A549 (cell line): Measurements from ENCODE around the gene RORC. TPM values are rescaled to one million over a fixed set of nuclear protein-coding genes. Genes with fewer than 3 reads are reported as not detected.
A peak's percentile ranks its signal among the peaks of the same experiment; 100 is the strongest.

Source experiments
- ATAC-seq, 2 experiments: fragments of 200-7000 bp in 1 of 2; fragments of >200 bp in 1 of 2; cut with Nextera tagmentation in 1 of 2; cut with Tn5 transposase in 1 of 2; 3 replicates each; pipeline versions ENCODE4 v1.8.0 to v1.9.1; 2018 to 2020; ENCODE audit warnings: mild to moderate bottlenecking in 1 of 2, moderate library complexity in 1 of 2
- CTCF ChIA-PET: fragments of 300-600 bp; sonication (Branson Sonifier 250); formaldehyde crosslinking; extraction: SDS; loops from one replicate; lab custom pipeline; 2021; ENCODE audit warnings: antibody characterized with exemption, inconsistent platforms; lab: Yijun Ruan, JAX
- POLR2A ChIA-PET: fragments of 350-600 bp; formaldehyde crosslinking; extraction: SDS; loops from one replicate; lab custom pipeline; 2021; ENCODE audit warnings: antibody characterized with exemption, inconsistent platforms; lab: Yijun Ruan, JAX
- DNase-seq, 2 experiments: peaks; one replicate each; pipeline versions ENCODE4 v3.0.0 to v3.0.0-alpha.2; 2011 to 2016; ENCODE audit warnings: low read depth in 1 of 2, low spot score in 1 of 2
- FAIRE-seq: peaks from 2 replicates; lab custom pipeline; 2011; peaks lifted over from hg19 to GRCh38; lab: Jason Lieb, UNC
- H3K27ac ChIP-seq, 2 experiments: fragments of >200 bp; sonication (Bioruptor Twin); formaldehyde crosslinking; 3 replicates each; pipeline ENCODE4 v1.5.1; 2016 to 2017
- H3K4me1 ChIP-seq: fragments of >200 bp; sonication (Bioruptor Twin); formaldehyde crosslinking; 3 replicates; pipeline ENCODE4 v1.6.1; 2016
- H3K4me2 ChIP-seq: fragments of >200 bp; sonication (Bioruptor Twin); formaldehyde crosslinking; 3 replicates; pipeline ENCODE4 v1.6.1; 2016
- H3K4me3 ChIP-seq: fragments of >200 bp; sonication (Bioruptor Twin); formaldehyde crosslinking; 3 replicates; pipeline ENCODE4 v1.5.1; 2016
- H3K9me3 ChIP-seq: fragments of >200 bp; sonication (Bioruptor Twin); formaldehyde crosslinking; 3 replicates; pipeline ENCODE4 v1.6.1; 2016
- BHLHE40 ChIP-seq: IDR thresholded peaks from 2 replicates; pipeline ENCODE4 v1.6.1; 2012; ENCODE audit warnings: low read depth, low read length, inconsistent platforms
- CHD2 ChIP-seq: fragments of 150-350 bp; IDR thresholded peaks from 2 replicates; pipeline ENCODE4 v1.6.1; 2014; ENCODE audit warnings: low read length; ENCODE audit not compliant: partially characterized antibody
- CHD4 ChIP-seq: fragments of 200-600 bp; sonication (generic); IDR thresholded peaks from 2 replicates; pipeline ENCODE4 v1.6.1; 2016; ENCODE audit warnings: antibody characterized with exemption, mild to moderate bottlenecking, borderline replicate concordance
- EHF ChIP-seq: fragments of 250-450 bp; sonication (Bioruptor Pico); IDR thresholded peaks from 2 replicates; pipeline ENCODE4 v1.5.0; 2020; ENCODE audit warnings: mild to moderate bottlenecking
- EHMT2 ChIP-seq: fragments of 200-600 bp; sonication (generic); IDR thresholded peaks from 2 replicates; pipeline ENCODE4 v1.6.1; 2016; ENCODE audit warnings: antibody characterized with exemption, low read depth, mild to moderate bottlenecking, moderate library complexity
- ESRRA ChIP-seq: fragments of 150-350 bp; IDR thresholded peaks from 2 replicates; pipeline ENCODE4 v1.6.1; 2014; ENCODE audit warnings: mild to moderate bottlenecking, low read length, borderline replicate concordance
- FOSB ChIP-seq: fragments of 250-450 bp; sonication (Bioruptor Pico); IDR thresholded peaks from 2 replicates; pipeline ENCODE4 v1.5.0; 2020; ENCODE audit warnings: mild to moderate bottlenecking, moderate library complexity
- HOXB5 ChIP-seq: fragments of 250-450 bp; sonication (Bioruptor Pico); IDR thresholded peaks from 2 replicates; pipeline ENCODE4 v1.5.0; 2020; ENCODE audit warnings: mild to moderate bottlenecking, moderate library complexity
- KDM1A ChIP-seq: fragments of 200-600 bp; sonication (generic); IDR thresholded peaks from 2 replicates; pipeline ENCODE4 v1.6.1; 2016; ENCODE audit warnings: low read depth, mild to moderate bottlenecking
- KDM5A ChIP-seq: fragments of 200-600 bp; sonication (generic); IDR thresholded peaks from 2 replicates; pipeline ENCODE4 v1.6.1; 2016; ENCODE audit warnings: antibody characterized with exemption, mild to moderate bottlenecking
- MAFK ChIP-seq: fragments of 450-650 bp; IDR thresholded peaks from 2 replicates; pipeline ENCODE4 v1.6.1; 2014; ENCODE audit not compliant: partially characterized antibody
- MYC ChIP-seq: IDR thresholded peaks from 2 replicates; pipeline ENCODE4 v1.6.1; 2012; ENCODE audit warnings: mild to moderate bottlenecking, inconsistent platforms, low read length, improper control_type of control experiment, borderline replicate concordance
- NPAS2 ChIP-seq: fragments of 250-450 bp; sonication (Bioruptor Pico); IDR thresholded peaks from 2 replicates; pipeline ENCODE4 v1.8.0; 2022; ENCODE audit warnings: mild to moderate bottlenecking, moderate library complexity, borderline replicate concordance
- POLR2A ChIP-seq: IDR thresholded peaks from 2 replicates; pipeline ENCODE4 v1.6.1; 2012; ENCODE audit warnings: mild to moderate bottlenecking, low read length
- RAD21 ChIP-seq, 2 experiments: fragments of >200 bp in 1 of 2; sonication (Bioruptor Twin) in 1 of 2; formaldehyde crosslinking in 1 of 2; IDR thresholded peaks in 1 of 2; conservative IDR thresholded peaks in 1 of 2; 2 replicates in 1 of 2; 3 replicates in 1 of 2; pipeline ENCODE4 v1.6.1; 2012 to 2018; ENCODE audit warnings: inconsistent platforms in 1 of 2
- RARB ChIP-seq: fragments of 250-450 bp; sonication (Bioruptor Pico); IDR thresholded peaks from 2 replicates; pipeline ENCODE4 v1.8.0; 2021; ENCODE audit warnings: mild to moderate bottlenecking, moderate library complexity
- RCOR1 ChIP-seq: fragments of 150-350 bp; IDR thresholded peaks from 2 replicates; pipeline ENCODE4 v1.6.1; 2014; ENCODE audit warnings: antibody characterized with exemption, low read length, low read depth
- TP53 ChIP-seq: fragments of 250-450 bp; sonication (Bioruptor Pico); IDR thresholded peaks from 2 replicates; pipeline ENCODE4 v1.5.0; 2021; ENCODE audit warnings: mild to moderate bottlenecking, moderate library complexity
- ZC3H11A ChIP-seq: fragments of 450-650 bp; IDR thresholded peaks from 2 replicates; pipeline ENCODE4 v1.6.1; 2014; ENCODE audit warnings: antibody characterized with exemption, mild to moderate bottlenecking
- ZFP36 ChIP-seq: fragments of 450-650 bp; IDR thresholded peaks from 2 replicates; pipeline ENCODE4 v1.6.1; 2014; ENCODE audit warnings: borderline replicate concordance; ENCODE audit not compliant: partially characterized antibody
- ZNF302 ChIP-seq: fragments of 250-450 bp; sonication (Bioruptor Pico); IDR thresholded peaks from 2 replicates; pipeline ENCODE4 v1.9.0; 2021; ENCODE audit warnings: inconsistent platforms, mild to moderate bottlenecking, moderate library complexity
- ZSCAN20 ChIP-seq: fragments of 250-450 bp; sonication (Bioruptor Pico); IDR thresholded peaks from 2 replicates; pipeline ENCODE4 v1.8.0; 2022; ENCODE audit warnings: mild to moderate bottlenecking, moderate library complexity
- WGBS: methylation state at CpG from one replicate; pipeline ENCODE4 v1.1.6; 2017; ENCODE audit errors: missing lambda C conversion rate; 5-methylcytosine and 5-hydroxymethylcytosine counted together
- polyA plus RNA-seq, 4 experiments: library from polyadenylated mRNA; depleted of rRNA in 3 of 4; stranded (reverse); fragments of >200 nt; fragmentation: RNase III in 1 of 4; extraction: RNeasy Plus Mini Kit Qiagen cat#74134 plus additional on column Dnase treatment in 1 of 4; gene quantifications; 2 replicates in 3 of 4; 3 replicates in 1 of 4; pipeline ENCODE4 v1.2.3, GENCODE V29; 2011 to 2017
- TF ChIP-seq, protein P1 (sequence below): fragments of 200-600 bp; sonication (generic); IDR thresholded peaks from 2 replicates; pipeline ENCODE4 v1.6.1; 2016; ENCODE audit warnings: antibody characterized with exemption, mild to moderate bottlenecking, moderate library complexity
- TF ChIP-seq, protein P2 (sequence below): fragments of >200 bp; sonication (Bioruptor Twin); formaldehyde crosslinking; IDR thresholded peaks from 3 replicates; pipeline ENCODE4 v1.5.1; 2016
- TF ChIP-seq, protein P3 (sequence below): IDR thresholded peaks from 2 replicates; pipeline ENCODE4 v1.6.1; 2012; ENCODE audit warnings: low read depth, borderline replicate concordance
- TF ChIP-seq, protein P4 (sequence below): IDR thresholded peaks from 2 replicates; pipeline ENCODE4 v1.6.1; 2012

RORC gene
- polyA plus RNA-seq, 2 of the 4 experiments (the other 2 are of a cell fraction) = 0.06 to 0.25 TPM

DNA sequence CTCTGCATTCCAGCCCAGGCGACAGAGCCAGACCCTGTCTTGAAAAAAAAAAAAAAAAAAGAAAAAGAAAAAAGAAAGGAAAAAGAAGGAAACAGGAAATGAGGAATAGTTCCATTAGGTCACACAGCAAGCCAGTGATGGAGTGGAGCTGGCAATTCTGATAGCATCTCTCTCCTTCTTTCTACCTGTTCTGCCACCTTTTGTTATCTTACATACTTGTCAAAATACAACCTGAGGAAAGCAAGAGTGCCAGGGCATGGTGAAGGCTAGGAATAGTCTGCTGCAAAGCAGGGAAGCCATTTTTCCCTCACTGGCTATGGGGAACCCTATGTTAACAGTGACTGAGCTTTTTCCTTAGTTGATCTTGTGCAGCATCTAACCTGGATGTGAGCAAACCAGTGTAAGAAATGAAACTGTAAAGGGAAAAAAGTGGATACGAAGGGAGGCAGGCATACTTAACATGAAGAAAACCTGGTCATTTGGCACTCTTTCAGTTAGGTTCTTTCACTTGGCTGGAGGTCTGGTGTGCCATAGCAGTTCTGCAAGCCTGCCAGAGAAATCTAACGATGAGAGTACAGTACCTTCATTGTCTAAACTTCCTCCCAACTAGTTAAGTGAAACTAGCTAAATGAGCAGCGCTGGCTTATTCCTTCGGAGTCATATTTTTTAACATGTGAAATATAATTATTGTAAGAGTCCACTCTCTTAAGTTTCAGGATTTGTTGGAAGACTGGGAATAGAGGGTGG is 39.9 kb upstream of the RORC start:
- DNase-seq (no peak), ATAC-seq (peak in 1 of 2 experiments; percentile 30; a peak in 1 of 6 replicates), FAIRE-seq (no peak)
- no peak overlapping the region for H3K4me3 ChIP-seq
- TF ChIP-seq, protein P1, sequence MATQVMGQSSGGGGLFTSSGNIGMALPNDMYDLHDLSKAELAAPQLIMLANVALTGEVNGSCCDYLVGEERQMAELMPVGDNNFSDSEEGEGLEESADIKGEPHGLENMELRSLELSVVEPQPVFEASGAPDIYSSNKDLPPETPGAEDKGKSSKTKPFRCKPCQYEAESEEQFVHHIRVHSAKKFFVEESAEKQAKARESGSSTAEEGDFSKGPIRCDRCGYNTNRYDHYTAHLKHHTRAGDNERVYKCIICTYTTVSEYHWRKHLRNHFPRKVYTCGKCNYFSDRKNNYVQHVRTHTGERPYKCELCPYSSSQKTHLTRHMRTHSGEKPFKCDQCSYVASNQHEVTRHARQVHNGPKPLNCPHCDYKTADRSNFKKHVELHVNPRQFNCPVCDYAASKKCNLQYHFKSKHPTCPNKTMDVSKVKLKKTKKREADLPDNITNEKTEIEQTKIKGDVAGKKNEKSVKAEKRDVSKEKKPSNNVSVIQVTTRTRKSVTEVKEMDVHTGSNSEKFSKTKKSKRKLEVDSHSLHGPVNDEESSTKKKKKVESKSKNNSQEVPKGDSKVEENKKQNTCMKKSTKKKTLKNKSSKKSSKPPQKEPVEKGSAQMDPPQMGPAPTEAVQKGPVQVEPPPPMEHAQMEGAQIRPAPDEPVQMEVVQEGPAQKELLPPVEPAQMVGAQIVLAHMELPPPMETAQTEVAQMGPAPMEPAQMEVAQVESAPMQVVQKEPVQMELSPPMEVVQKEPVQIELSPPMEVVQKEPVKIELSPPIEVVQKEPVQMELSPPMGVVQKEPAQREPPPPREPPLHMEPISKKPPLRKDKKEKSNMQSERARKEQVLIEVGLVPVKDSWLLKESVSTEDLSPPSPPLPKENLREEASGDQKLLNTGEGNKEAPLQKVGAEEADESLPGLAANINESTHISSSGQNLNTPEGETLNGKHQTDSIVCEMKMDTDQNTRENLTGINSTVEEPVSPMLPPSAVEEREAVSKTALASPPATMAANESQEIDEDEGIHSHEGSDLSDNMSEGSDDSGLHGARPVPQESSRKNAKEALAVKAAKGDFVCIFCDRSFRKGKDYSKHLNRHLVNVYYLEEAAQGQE = no peak
- TF ChIP-seq BHLHE40 (no peak), KDM5A (no peak), MYC (no peak), ESRRA (no peak), POLR2A (no peak), ZFP36 (no peak), KDM1A (no peak), RCOR1 (no peak), MAFK (no peak), ZSCAN20 (CRISPR knock-in tag) (no peak), EHF (CRISPR knock-in tag) (no peak), RARB (no peak), HOXB5 (CRISPR knock-in tag) (no peak), RAD21 (conservative IDR thresholded peaks at IDR 0.05 in 1 of 2, IDR thresholded peaks at IDR 0.05 in 1 of 2) (no peak), TP53 (CRISPR knock-in tag) (no peak)
- TF ChIP-seq, protein P2, sequence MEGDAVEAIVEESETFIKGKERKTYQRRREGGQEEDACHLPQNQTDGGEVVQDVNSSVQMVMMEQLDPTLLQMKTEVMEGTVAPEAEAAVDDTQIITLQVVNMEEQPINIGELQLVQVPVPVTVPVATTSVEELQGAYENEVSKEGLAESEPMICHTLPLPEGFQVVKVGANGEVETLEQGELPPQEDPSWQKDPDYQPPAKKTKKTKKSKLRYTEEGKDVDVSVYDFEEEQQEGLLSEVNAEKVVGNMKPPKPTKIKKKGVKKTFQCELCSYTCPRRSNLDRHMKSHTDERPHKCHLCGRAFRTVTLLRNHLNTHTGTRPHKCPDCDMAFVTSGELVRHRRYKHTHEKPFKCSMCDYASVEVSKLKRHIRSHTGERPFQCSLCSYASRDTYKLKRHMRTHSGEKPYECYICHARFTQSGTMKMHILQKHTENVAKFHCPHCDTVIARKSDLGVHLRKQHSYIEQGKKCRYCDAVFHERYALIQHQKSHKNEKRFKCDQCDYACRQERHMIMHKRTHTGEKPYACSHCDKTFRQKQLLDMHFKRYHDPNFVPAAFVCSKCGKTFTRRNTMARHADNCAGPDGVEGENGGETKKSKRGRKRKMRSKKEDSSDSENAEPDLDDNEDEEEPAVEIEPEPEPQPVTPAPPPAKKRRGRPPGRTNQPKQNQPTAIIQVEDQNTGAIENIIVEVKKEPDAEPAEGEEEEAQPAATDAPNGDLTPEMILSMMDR = no peak
- TF ChIP-seq, protein P3, sequence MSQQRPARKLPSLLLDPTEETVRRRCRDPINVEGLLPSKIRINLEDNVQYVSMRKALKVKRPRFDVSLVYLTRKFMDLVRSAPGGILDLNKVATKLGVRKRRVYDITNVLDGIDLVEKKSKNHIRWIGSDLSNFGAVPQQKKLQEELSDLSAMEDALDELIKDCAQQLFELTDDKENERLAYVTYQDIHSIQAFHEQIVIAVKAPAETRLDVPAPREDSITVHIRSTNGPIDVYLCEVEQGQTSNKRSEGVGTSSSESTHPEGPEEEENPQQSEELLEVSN = no peak
- TF ChIP-seq, protein P4, sequence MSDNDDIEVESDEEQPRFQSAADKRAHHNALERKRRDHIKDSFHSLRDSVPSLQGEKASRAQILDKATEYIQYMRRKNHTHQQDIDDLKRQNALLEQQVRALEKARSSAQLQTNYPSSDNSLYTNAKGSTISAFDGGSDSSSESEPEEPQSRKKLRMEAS = no peak
- TF ChIP-seq, all 56 proteins: peak for 0
- Histone ChIP-seq H3K9me3 (no peaks in the 10 kb centered on the region), H3K27ac (no peak overlapping the region), H3K4me1 (no peaks in the 10 kb centered on the region), H3K4me2 (no peak overlapping the region)
- ChIA-PET POLR2A (no interaction called here), CTCF (interaction anchor here (0.6 to 1.2 kb wide), 5 partner anchors 131 to 693 kb away, joined by 3 to 5 read pairs (median 3); no protein-coding TSS in a partner anchor)
- 65% methylated on average over 5 of the region's 5 CpGs for whole genome bisulfite sequencing

DNA sequence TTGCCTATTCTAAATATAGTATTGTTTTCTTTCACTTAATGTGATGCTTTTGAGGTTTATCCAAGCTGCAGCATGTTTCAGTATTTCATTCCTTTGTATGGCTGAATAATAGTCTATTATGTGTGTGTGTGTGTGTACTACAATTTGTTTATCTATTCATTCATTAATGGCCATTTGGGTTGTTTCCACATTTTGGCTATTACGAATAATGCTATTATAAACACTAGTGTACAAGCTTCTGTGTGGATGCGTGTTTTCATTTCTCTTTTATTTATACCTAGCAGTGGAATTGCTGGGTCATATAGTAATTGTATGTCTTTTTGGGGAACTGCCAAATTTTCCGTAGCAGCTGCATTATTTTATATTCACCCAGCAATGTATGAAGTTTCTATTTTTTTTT is 36.9 kb upstream of the RORC start:
- H3K27ac ChIP-seq = no peak overlapping the region
- no peaks in the 10 kb centered on the region for H3K9me3 ChIP-seq
- no peak overlapping the region for H3K4me3 ChIP-seq
- CTCF ChIA-PET = interaction anchor here (1.0 kb wide), 1 partner anchor 41 kb away, joined by 3 read pairs; the partner anchor contains the start of gene THEM4
- FAIRE-seq (no peak), DNase-seq (no peak), ATAC-seq (no peak)
- no peak for TF ChIP-seq ZC3H11A
- TF ChIP-seq EHMT2 = no peak
- TF ChIP-seq FOSB = no peak
- TF ChIP-seq ZNF302 (CRISPR knock-in tag) = no peak
- no peak for TF ChIP-seq CHD2
- TF ChIP-seq, protein P1 = no peak
- TF ChIP-seq CHD4 = no peak
- no peak for TF ChIP-seq ESRRA
- TF ChIP-seq NPAS2 (CRISPR knock-in tag) = no peak
- TF ChIP-seq MYC = no peak
- H3K4me1 ChIP-seq = no peaks in the 10 kb centered on the region
- WGBS = 81% methylated on average over 3 of the region's 3 CpGs
- POLR2A ChIA-PET = no interaction called here
- no peak overlapping the region for H3K4me2 ChIP-seq
